ENCODE data around the gene KCND2.

The KCND2 gene

GRCh38 chr7:120720317-120720716 lies 447.3 kb downstream of the KCND2 start:
- no peak overlapping the region for H3K27ac ChIP-seq (ENCODE audit: insufficient read depth in 1 of 2, low read depth in 1 of 2, low read length in 2 of 2, poor library complexity in 1 of 2, severe bottlenecking in 2 of 2)
- no peak overlapping the region for H3K4me3 ChIP-seq (ENCODE audit: control insufficient read depth in 1 of 7, extremely low read depth in 1 of 7, insufficient read depth in 4 of 7, low read depth in 2 of 7, low read length in 6 of 7)
- no peaks in the 10 kb centered on the region for H3K36me3 ChIP-seq (ENCODE audit: control insufficient read depth in 4 of 4, insufficient read depth in 4 of 4, low read length in 3 of 4)
- H3K9me3 ChIP-seq (ENCODE audit: control extremely low read depth in 1 of 5, control insufficient read depth in 4 of 5, insufficient read depth in 2 of 5, low read depth in 1 of 5, low read length in 4 of 5) = no peaks in the 10 kb centered on the region
- POLR2A ChIA-PET = no interaction called here
- DNase-seq = no peak
- H3K4me1 ChIP-seq (ENCODE audit: control extremely low read depth in 1 of 4, control insufficient read depth in 4 of 4, insufficient read depth in 4 of 4, low read length in 3 of 4) = peaks cover 0 to 2% (median 0%) of the 10 kb centered on the region in 4 experiments
- 60% methylated on average over 1 of the region's 2 CpGs for WGBS (ENCODE audit: insufficient coverage)
- H3K27me3 ChIP-seq (replicated peaks in 2 of 5; ENCODE audit: control insufficient read depth in 4 of 5, insufficient read depth in 5 of 5, low read length in 4 of 5) = peaks cover 0 to 12% (median 4%) of the 10 kb centered on the region in 5 experiments
- CTCF ChIA-PET = no interaction called here

- H3K27me3 ChIP-seq (replicated peaks in 2 of 5; ENCODE audit: control insufficient read depth in 4 of 5, insufficient read depth in 5 of 5, low read length in 4 of 5) = peaks cover 0 to 5% (median 4%) of the 10 kb centered on the region in 5 experiments
- no CpG with 5 or more reads among the region's 1 CpG for WGBS (ENCODE audit: insufficient coverage)
- no peak overlapping the region for H3K4me3 ChIP-seq (ENCODE audit: control insufficient read depth in 1 of 7, extremely low read depth in 1 of 7, insufficient read depth in 4 of 7, low read depth in 2 of 7, low read length in 6 of 7)
- ChIA-PET CTCF (interaction anchor here (1.8 to 2.9 kb wide), 2 partner anchors 11 to 17 kb away, joined by 7 to 9 read pairs; no protein-coding TSS in a partner anchor), POLR2A (no interaction called here)
- no peak overlapping the region for H3K27ac ChIP-seq (ENCODE audit: insufficient read depth in 1 of 2, low read depth in 1 of 2, low read length in 2 of 2, poor library complexity in 1 of 2, severe bottlenecking in 2 of 2)
- no peaks in the 10 kb centered on the region for H3K36me3 ChIP-seq (ENCODE audit: control insufficient read depth in 4 of 4, insufficient read depth in 4 of 4, low read length in 3 of 4)
- no peaks in the 10 kb centered on the region for H3K9me3 ChIP-seq (ENCODE audit: control extremely low read depth in 1 of 5, control insufficient read depth in 4 of 5, insufficient read depth in 2 of 5, low read depth in 1 of 5, low read length in 4 of 5)
- no peak for DNase-seq
- peaks cover 0 to 6% (median 0%) of the 10 kb centered on the region in 4 experiments for H3K4me1 ChIP-seq (ENCODE audit: control extremely low read depth in 1 of 4, control insufficient read depth in 4 of 4, insufficient read depth in 4 of 4, low read length in 3 of 4)
Measured at GRCh38 chr7:120723465-120724385, 450.8 kb downstream of the KCND2 start.

- H3K27me3 ChIP-seq (replicated peaks in 2 of 5; ENCODE audit: control insufficient read depth in 4 of 5, insufficient read depth in 5 of 5, low read length in 4 of 5) = peaks cover 0 to 5% (median 4%) of the 10 kb centered on the region in 5 experiments
- ChIA-PET POLR2A (no interaction called here), CTCF (interaction anchor here (1.8 to 2.9 kb wide), 2 partner anchors 12 to 17 kb away, joined by 7 to 9 read pairs; no protein-coding TSS in a partner anchor)
- no peak overlapping the region for H3K27ac ChIP-seq (ENCODE audit: insufficient read depth in 1 of 2, low read depth in 1 of 2, low read length in 2 of 2, poor library complexity in 1 of 2, severe bottlenecking in 2 of 2)
- DNase-seq = no peak
- H3K4me1 ChIP-seq (ENCODE audit: control extremely low read depth in 1 of 4, control insufficient read depth in 4 of 4, insufficient read depth in 4 of 4, low read length in 3 of 4) = peaks cover 0 to 6% (median 0%) of the 10 kb centered on the region in 4 experiments
- WGBS (ENCODE audit: insufficient coverage) = 100% methylated on average over 1 of the region's 2 CpGs
- no peaks in the 10 kb centered on the region for H3K9me3 ChIP-seq (ENCODE audit: control extremely low read depth in 1 of 5, control insufficient read depth in 4 of 5, insufficient read depth in 2 of 5, low read depth in 1 of 5, low read length in 4 of 5)
- H3K36me3 ChIP-seq (ENCODE audit: control insufficient read depth in 4 of 4, insufficient read depth in 4 of 4, low read length in 3 of 4) = no peaks in the 10 kb centered on the region
- H3K4me3 ChIP-seq (ENCODE audit: control insufficient read depth in 1 of 7, extremely low read depth in 1 of 7, insufficient read depth in 4 of 7, low read depth in 2 of 7, low read length in 6 of 7) = no peak overlapping the region
Measured at GRCh38 chr7:120724448-120724847, 451.5 kb downstream of the KCND2 start.

- H3K4me1 ChIP-seq (ENCODE audit: control extremely low read depth in 1 of 4, control insufficient read depth in 4 of 4, insufficient read depth in 4 of 4, low read length in 3 of 4) = peaks cover 0 to 6% (median 0%) of the 10 kb centered on the region in 4 experiments
- no CpG with 5 or more reads among the region's 2 CpGs for WGBS (ENCODE audit: insufficient coverage)
- DNase-seq = no peak
- no peak overlapping the region for H3K4me3 ChIP-seq (ENCODE audit: control insufficient read depth in 1 of 7, extremely low read depth in 1 of 7, insufficient read depth in 4 of 7, low read depth in 2 of 7, low read length in 6 of 7)
- H3K27ac ChIP-seq (ENCODE audit: insufficient read depth in 1 of 2, low read depth in 1 of 2, low read length in 2 of 2, poor library complexity in 1 of 2, severe bottlenecking in 2 of 2) = no peak overlapping the region
- ChIA-PET POLR2A (no interaction called here), CTCF (interaction anchor here (1.1 to 2.9 kb wide), 3 partner anchors 12 to 20 kb away, joined by 3 to 9 read pairs (median 7); no protein-coding TSS in a partner anchor)
- no peaks in the 10 kb centered on the region for H3K36me3 ChIP-seq (ENCODE audit: control insufficient read depth in 4 of 4, insufficient read depth in 4 of 4, low read length in 3 of 4)
- no peaks in the 10 kb centered on the region for H3K9me3 ChIP-seq (ENCODE audit: control extremely low read depth in 1 of 5, control insufficient read depth in 4 of 5, insufficient read depth in 2 of 5, low read depth in 1 of 5, low read length in 4 of 5)
- H3K27me3 ChIP-seq (replicated peaks in 2 of 5; ENCODE audit: control insufficient read depth in 4 of 5, insufficient read depth in 5 of 5, low read length in 4 of 5) = peaks cover 0 to 5% (median 2%) of the 10 kb centered on the region in 5 experiments
Measured at GRCh38 chr7:120724955-120725354, 452.0 kb downstream of the KCND2 start.

GRCh38 chr7:120725376-120726039 lies 452.5 kb downstream of the KCND2 start:
- ChIA-PET CTCF (interaction anchor here (1.0 to 2.9 kb wide), 5 partner anchors 13 to 790 kb away, joined by 3 to 9 read pairs (median 4); no protein-coding TSS in a partner anchor), POLR2A (no interaction called here)
- H3K9me3 ChIP-seq (ENCODE audit: control extremely low read depth in 1 of 5, control insufficient read depth in 4 of 5, insufficient read depth in 2 of 5, low read depth in 1 of 5, low read length in 4 of 5) = no peaks in the 10 kb centered on the region
- H3K27ac ChIP-seq (ENCODE audit: insufficient read depth in 1 of 2, low read depth in 1 of 2, low read length in 2 of 2, poor library complexity in 1 of 2, severe bottlenecking in 2 of 2) = no peak overlapping the region
- H3K4me1 ChIP-seq (ENCODE audit: control extremely low read depth in 1 of 4, control insufficient read depth in 4 of 4, insufficient read depth in 4 of 4, low read length in 3 of 4) = peaks cover 0 to 6% (median 0%) of the 10 kb centered on the region in 4 experiments
- 6% methylated on average over 2 of the region's 10 CpGs for WGBS (ENCODE audit: insufficient coverage)
- peaks cover 0 to 4% (median 0%) of the 10 kb centered on the region in 5 experiments for H3K27me3 ChIP-seq (replicated peaks in 2 of 5; ENCODE audit: control insufficient read depth in 4 of 5, insufficient read depth in 5 of 5, low read length in 4 of 5)
- peak; percentile 18 to 45 (median 42) for DNase-seq
- peak overlapping the region in 1 of 7 experiments; percentile 7 for H3K4me3 ChIP-seq (ENCODE audit: control insufficient read depth in 1 of 7, extremely low read depth in 1 of 7, insufficient read depth in 4 of 7, low read depth in 2 of 7, low read length in 6 of 7)
- H3K36me3 ChIP-seq (ENCODE audit: control insufficient read depth in 4 of 4, insufficient read depth in 4 of 4, low read length in 3 of 4) = no peaks in the 10 kb centered on the region

- peaks cover 0 to 6% (median 0%) of the 10 kb centered on the region in 4 experiments for H3K4me1 ChIP-seq (ENCODE audit: control extremely low read depth in 1 of 4, control insufficient read depth in 4 of 4, insufficient read depth in 4 of 4, low read length in 3 of 4)
- no peak overlapping the region for H3K27ac ChIP-seq (ENCODE audit: insufficient read depth in 1 of 2, low read depth in 1 of 2, low read length in 2 of 2, poor library complexity in 1 of 2, severe bottlenecking in 2 of 2)
- H3K36me3 ChIP-seq (ENCODE audit: control insufficient read depth in 4 of 4, insufficient read depth in 4 of 4, low read length in 3 of 4) = no peaks in the 10 kb centered on the region
- H3K9me3 ChIP-seq (ENCODE audit: control extremely low read depth in 1 of 5, control insufficient read depth in 4 of 5, insufficient read depth in 2 of 5, low read depth in 1 of 5, low read length in 4 of 5) = no peaks in the 10 kb centered on the region
- no peak overlapping the region for H3K4me3 ChIP-seq (ENCODE audit: control insufficient read depth in 1 of 7, extremely low read depth in 1 of 7, insufficient read depth in 4 of 7, low read depth in 2 of 7, low read length in 6 of 7)
- peaks cover 0 to 4% (median 0%) of the 10 kb centered on the region in 5 experiments for H3K27me3 ChIP-seq (replicated peaks in 2 of 5; ENCODE audit: control insufficient read depth in 4 of 5, insufficient read depth in 5 of 5, low read length in 4 of 5)
- ChIA-PET CTCF (interaction anchor here (0.9 kb wide), 1 partner anchor 11 kb away, joined by 3 read pairs; no protein-coding TSS in a partner anchor), POLR2A (no interaction called here)
- DNase-seq = no peak
- WGBS (ENCODE audit: insufficient coverage) = no CpG with 5 or more reads among the region's 1 CpG
Measured at GRCh38 chr7:120729245-120729644, 456.3 kb downstream of the KCND2 start.
